ENCODE data around the gene PSD2.

The PSD2 gene

DNA sequence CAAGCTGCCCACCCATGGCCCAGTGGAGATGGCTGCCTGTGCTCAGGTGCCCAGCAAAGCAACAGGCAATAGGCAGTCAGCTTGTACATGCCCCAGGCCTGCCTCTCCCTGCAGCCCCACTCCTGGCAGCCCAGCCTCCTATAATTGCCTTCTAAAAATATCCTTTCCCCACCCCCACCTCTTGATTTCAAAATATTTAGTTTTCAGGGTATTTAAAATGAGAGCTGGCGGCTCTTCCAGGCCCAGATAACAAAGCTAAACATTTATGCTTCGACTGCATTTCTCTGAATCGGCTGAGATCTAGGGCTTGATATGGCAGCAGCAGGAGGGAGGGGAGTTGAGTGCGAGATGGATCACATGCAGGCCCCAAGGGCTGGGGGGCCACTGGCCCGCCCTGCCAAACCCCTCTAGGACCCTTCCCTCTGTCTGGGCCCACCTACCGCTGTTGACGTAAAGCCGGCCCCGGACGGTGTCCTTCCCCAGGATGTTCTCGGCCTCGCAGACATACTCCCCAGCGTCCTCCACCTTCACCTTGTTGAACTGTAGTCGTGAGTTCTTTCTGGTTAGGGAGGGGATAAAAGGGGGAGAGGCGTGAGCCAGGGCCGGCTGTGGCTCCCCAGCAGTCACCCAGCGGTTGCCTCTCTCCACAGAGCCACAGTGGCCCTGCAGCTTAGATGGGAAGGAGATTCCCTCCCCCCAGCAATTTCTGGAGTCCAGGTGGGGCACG, 85.0 kb downstream of the PSD2 start:
- DNase-seq (ENCODE audit: low spot score) = no peak

DNA sequence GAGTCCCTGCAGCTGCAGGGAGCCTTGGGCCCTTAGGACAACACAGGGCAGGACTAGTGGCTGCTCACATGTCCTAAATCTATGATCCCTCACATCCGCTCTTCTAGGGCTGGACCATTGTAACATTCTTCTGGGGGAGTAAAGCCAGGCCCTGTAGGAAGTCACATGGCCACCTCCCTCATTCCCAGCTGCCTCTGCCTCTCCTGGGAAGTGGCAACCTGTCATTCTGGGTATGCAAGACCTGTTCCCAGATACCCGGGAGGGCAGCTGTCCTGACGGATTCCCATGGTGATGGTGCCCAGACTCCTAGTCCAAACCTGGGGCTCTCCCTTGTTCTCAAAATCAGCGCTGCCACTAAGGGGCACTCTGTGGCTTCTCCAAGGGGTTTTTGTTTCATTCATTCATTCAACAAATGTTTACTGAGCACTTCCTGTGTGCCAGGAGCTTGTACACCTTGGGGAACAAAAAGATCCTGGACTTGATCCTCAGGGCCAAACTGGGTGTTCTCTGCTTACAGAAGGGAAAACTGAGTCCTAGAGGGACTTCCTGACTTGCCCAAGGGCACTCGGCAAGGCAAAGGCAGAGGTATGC, 85.6 kb downstream of the PSD2 start:
- DNase-seq (ENCODE audit: low spot score) = no peak

- DNase-seq (ENCODE audit: low spot score) = no peak
Measured at GRCh38 chr5:139882316-139882715, 86.7 kb downstream of the PSD2 start.

DNA sequence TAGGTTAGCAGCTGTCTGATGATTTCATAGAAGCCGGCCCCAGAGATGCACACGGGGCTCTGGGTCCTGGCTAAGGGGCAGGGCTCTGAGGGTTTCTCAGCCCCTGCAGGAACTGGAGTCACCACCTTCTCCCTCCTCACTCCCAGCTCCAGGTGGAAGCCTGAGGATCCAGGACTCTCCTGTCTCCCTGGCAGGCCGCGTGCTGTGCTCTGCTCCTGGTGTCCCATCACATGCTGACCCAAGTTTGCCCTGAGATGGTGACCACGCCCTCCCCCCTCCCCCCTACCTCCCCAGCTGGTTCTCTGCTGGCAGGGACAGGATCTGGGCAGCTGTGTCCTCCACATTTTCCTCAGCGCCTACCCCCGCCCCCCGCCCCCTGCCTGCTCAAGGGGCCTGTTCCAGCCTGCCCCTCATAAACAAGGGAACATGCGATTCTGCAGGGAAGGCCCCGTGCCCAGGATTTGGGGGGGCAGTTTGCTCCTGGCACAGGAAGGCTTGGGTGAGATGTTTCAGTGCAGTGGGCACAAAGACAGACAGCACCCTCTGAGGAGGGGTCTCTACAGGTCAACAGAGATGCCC, 87.4 kb downstream of the PSD2 start:
- no peak for DNase-seq (ENCODE audit: low spot score)

- DNase-seq (ENCODE audit: low spot score) = no peak
Measured at GRCh38 chr5:139884144-139884543, 88.5 kb downstream of the PSD2 start.

DNA sequence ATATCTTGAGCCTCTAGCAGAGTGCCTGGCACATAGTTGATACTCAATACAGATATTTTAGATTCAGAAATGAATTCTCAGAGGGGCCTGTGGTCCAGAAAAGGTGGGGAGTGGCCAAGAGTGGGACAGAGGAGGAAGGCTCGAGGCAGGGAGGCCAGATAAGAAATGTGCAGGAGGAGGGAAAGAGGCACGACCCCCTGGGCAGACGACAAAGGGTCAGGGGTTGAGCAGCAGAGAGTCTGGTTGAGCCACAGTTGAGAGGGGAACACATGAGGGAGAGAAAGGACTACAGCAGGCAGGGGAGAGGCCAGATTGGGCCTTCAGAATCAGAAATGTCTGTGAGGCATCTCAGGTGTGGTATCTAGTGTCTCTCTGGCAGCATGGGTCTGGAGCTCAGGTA, 89.1 kb downstream of the PSD2 start:
- DNase-seq (ENCODE audit: low spot score) = no peak

GRCh38 chr5:139885172-139885856, 89.7 kb downstream of the PSD2 start:
- DNase-seq (ENCODE audit: low spot score) = no peak

DNA sequence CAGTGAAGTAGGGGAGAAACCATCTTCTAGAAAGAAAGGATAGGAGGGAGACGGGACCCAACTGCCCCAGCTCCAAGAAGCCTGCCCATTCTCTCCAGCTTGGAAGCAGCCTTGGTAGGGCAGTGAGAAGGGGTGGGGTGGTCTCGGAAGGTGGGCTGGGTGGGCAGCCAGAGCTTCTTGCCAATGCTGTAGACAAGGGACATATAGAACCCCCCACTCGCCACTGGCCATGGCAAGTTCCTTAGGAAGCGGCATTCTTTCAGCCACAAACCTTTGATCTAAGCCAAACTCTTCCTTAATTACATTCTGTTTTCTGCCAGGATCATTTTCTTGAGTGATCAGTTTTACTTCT, 90.2 kb downstream of the PSD2 start:
- no peak for DNase-seq (ENCODE audit: low spot score)

DNA sequence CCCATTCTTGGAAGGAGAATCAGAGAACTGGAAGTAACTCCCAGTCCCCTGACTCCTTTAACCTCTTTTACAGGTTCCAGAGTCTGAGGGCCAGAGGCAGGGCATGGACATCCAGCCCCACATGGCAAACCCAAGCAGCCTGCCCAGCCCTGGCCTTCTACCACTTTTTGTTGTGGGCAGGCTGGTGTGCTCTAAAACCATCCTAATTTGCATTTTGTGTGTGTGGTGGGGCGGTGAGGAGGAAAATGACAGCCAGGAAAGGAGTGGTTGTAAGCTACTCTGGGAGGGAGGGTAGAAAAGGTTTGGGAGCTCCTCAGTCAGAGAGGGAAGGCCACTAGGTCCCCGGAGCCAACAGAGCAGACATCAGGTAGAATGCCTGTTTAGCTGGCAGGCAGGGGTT, 90.6 kb downstream of the PSD2 start:
- no peak for DNase-seq (ENCODE audit: low spot score)

DNA sequence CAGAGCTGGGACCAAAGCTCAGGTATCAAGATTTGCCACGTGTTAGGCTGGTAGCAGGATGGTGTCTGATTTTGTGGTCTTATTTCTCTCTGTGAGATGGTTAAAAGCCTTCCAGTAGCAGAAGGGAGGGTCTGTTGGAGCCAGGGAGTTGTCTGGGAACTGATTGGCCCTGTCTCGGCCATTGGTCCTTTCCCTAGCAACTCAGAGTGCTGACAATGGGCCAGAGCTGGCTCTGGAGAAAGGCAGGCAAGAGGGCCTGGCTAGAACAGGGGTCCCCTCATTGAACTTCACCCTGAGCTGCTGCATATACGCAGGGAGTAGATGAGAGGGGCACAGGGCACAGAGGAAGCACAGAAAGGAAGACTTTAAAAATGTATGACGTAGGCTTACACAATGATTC, 92.8 kb downstream of the PSD2 start:
- no peak for DNase-seq (ENCODE audit: low spot score)

DNA sequence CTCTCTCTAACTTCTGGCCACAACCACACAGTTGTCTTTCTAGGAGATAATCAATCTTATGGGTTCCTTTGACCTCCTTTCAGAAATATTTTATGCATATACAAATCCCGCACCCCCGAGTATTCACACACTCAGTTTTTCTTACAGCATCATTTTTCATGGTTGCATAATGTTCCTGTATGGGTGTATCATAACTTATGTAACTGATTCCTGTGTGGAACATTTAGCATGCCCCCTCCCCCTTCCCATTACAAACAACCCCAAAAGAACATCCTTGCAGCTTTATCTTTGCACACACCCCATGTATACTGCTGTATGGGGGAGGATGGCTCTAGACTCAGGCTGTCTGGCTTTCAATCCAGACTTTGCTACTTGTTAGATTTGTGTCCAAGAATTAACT, 93.8 kb downstream of the PSD2 start:
- DNase-seq (ENCODE audit: low spot score) = no peak

DNA sequence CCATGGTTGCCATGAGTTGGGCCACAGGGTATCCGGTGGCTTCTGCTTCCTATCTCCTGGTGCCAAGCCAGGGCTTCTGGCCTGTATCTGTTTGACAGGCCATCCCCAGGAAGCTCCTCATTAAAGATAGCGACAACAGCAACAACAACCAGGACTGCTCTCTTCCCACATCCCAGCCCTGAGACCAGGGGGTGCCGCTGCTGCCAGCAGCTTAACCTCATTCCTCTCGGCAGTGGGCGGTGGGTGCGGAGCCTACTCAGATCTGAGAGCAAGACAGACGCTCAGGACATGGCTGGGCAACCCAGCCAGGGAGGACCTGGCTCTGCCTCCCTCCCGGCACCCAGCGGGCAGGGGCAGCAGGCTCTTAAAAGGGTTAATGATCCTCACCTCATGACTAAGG, 98.3 kb downstream of the PSD2 start:
- DNase-seq (ENCODE audit: low spot score) = no peak

Measured in AG08396 (cell line).